HEK293T (cell line): ENCODE results near the gene BID.

ENCODE experiments used
- BHLHE40 ChIP-seq: fragments of 450-650 bp; IDR thresholded peaks from 2 replicates; pipeline ENCODE4 v1.6.1; 2016; ENCODE audit warnings: mild to moderate bottlenecking, moderate library complexity, borderline replicate concordance
- FOXA1 ChIP-seq: fragments of 450-650 bp; IDR thresholded peaks from 2 replicates; pipeline ENCODE4 v1.6.1; 2016; ENCODE audit warnings: mild to moderate bottlenecking
- L3MBTL2 ChIP-seq: fragments of 450-650 bp; conservative IDR thresholded peaks from 2 replicates; pipeline ENCODE4 v1.6.1; 2016; ENCODE audit warnings: mild to moderate bottlenecking
- NFRKB ChIP-seq: fragments of 450-650 bp; IDR thresholded peaks from 2 replicates; pipeline ENCODE4 v1.6.1; 2016; ENCODE audit warnings: mild to moderate bottlenecking, moderate library complexity
- SP1 ChIP-seq: fragments of 450-650 bp; IDR thresholded peaks from 2 replicates; pipeline ENCODE4 v1.6.1; 2017
- SUZ12 ChIP-seq: fragments of 450-650 bp; IDR thresholded peaks from 2 replicates; pipeline ENCODE4 v1.6.1; 2016; ENCODE audit warnings: mild to moderate bottlenecking

- TF ChIP-seq L3MBTL2 = no peak
- no peak for TF ChIP-seq BHLHE40
- no peak for TF ChIP-seq SUZ12
- TF ChIP-seq FOXA1 = no peak
- no peak for TF ChIP-seq SP1
- no peak for TF ChIP-seq NFRKB
Measured at GRCh38 chr22:17783312-17783711, 9.0 kb upstream of the BID start.
